GM21529 (cell line): ENCODE measurements around the gene AFM.
"Not testable (repeated sequence)": the region's sequence is repeated elsewhere in the genome, so short reads cannot be mapped to it uniquely, and the experiment has no call there.

Experiments
- ATAC-seq: cut with Tn5 transposase; IDR thresholded peaks from one replicate; pipeline ENCODE4 v1.9.1; 2021; ENCODE audit not compliant: unreplicated experiment

AFM gene

DNA sequence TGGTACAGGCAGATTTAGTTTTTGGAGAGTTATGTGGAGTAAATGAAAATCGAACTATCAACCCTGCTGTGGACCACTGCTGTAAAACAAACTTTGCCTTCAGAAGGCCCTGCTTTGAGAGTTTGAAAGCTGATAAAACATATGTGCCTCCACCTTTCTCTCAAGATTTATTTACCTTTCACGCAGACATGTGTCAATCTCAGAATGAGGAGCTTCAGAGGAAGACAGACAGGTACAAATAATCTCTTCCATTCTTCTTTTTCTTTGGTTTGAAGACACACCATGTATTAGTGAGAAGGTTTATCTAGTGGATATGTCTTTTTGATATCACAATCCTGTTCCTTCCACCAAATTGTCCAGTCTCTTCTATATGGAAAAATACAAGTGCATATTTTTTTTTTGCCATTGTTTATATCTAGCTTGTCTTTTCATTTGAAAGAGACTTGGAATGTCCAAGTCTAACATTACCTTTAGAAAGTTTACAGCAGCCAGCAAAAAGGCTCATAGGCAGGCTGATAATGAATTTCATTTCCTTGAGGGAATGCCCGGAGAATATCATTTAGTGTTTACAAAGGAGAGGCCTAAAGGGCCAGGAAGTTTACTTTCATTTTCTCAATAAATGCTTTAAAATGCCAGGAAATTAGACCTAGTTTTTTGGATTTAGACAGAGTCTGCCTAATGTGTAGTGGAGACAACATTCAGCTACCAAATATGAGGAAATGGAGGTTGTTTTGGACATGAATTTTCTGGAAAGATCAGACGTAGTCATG is 18.6 kb downstream of the AFM start:
- no peak for ATAC-seq

DNA sequence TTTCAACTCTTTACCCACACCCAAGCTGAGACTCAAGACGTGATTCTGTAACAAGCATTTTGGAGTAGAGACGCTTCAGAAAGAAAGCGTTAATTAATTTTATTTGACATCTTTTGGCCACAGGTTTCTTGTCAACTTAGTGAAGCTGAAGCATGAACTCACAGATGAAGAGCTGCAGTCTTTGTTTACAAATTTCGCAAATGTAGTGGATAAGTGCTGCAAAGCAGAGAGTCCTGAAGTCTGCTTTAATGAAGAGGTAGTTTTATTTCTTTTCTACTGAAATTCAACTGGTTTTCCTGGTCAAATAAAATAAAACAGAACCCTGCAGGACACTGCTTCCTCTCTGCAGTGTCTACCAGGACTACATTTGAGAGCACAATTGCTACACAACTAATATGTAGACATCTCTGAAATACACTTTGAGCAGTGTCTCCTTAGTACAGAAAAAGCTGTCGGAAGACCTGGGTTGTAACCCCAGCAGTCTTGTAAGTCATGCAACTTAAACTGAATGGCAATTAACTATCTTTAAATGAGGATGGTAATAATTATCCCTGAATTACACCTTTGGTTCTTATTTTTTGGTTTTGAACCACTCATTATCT is 20.2 kb downstream of the AFM start:
- no peak for ATAC-seq

DNA sequence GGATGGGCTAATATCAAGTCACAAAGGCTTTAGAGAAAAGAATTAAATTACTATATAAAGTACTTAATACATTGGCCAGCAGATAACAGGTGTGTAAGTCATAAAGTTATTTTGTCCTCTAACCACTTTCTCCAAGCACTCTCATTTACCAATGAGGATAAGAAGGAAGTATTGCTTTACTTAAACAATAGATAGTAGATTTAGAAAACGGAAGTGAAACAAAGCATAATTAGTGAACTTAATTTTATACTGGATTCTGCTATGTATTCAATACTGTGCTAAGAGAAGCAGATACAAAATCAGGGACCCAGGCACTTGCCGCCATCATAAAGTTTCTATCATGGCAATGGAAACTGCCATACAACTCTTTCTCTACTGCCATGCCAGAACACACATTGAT is 24.0 kb downstream of the AFM start:
- ATAC-seq = no peak

DNA sequence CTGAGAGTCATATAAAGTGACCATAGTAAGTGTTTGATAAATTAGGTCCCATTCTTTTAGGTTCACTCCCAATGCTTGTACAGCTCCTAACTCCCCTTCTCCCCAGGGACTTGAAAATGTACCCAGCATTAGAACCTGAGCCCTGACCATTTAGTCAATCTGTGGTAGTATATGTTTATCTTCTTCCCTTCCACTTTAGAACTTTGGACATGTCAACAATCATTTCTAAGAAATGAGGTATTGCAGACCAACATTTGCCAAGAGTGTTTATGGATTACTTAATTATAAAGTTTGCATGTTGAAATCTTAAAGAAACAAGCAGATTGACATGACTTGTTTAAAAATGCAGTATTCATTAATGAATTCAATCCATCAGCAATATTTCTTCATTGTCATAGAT is 26.0 kb downstream of the AFM start:
- ATAC-seq = no peak

DNA sequence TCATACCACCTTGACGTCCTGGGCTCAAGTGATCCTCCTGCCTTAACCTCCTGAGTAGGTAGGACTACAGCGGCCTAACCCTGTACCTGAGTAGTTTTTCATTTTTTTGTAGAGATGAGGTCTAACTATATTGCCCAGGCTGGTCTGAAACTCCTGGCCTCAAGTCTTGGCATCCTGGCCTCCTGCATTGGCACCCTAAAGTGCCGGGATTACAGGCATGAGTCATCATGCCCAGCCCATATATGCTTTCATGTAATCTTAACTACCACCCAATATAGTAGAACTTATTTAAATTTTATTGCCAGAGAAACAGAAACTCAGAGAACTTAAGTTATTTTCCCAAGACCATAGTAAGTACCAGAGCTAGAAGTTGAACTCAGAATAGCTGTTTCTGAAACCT is 27.1 kb downstream of the AFM start:
- ATAC-seq = no peak

DNA sequence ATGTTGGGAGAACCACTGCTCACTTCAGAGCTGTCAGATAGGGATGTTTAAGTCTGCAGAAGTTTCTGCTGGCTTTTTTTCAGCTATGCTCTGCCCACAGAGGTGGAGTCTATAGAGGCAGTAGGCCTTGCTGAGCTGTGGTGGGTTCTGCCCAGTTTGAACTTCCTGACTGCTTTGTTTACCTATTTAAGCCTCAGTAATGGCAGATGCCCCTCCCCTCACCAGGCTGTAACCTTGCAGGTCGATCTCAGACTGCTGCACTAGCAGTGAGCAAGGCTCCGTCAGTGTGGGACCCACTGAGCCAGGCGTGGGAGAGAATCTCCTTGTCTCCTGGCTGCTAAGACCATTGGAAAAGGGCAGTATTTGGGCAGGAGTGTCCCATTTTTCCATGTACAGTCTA is 36.8 kb downstream of the AFM start:
- no peak for ATAC-seq

DNA sequence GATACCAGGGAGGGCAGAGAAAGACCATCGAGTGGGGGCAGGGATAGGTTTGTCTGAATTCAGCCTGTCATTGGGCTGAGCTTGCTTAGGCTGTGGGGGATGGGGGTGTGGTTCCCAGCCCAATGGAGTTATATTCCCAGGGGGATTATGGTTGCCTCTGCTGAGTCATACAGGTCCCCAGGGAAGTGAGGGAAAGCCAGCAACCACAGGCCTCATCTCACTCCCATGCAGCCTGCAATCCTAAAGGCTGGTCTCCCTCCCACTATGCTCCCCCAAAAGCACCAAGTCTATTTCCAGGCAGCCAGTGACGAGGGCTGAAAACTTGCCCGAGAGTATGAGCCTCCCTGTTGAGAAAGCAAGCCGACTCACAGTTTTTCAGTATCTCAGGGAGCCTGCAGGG is 39.3 kb downstream of the AFM start:
- no peak for ATAC-seq

DNA sequence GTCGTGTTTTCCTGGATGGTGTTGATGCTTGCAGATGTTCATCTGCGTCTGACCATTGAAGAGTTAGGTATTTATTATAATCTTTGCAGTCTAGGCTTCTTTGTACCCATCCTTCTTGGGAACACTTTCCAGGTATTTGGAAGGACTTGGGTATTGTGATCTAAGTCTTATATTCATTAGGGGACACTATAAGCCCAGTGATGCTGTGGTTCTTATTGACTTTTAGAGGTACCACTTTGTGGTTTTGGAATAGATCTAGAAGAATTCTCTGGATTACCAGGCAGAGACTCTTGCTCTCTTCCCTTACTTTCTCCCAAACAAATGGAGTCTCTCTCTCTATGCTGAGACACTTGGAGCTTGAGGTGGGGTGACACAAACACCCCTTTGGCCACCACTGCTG is 41.6 kb downstream of the AFM start:
- no peak for ATAC-seq

DNA sequence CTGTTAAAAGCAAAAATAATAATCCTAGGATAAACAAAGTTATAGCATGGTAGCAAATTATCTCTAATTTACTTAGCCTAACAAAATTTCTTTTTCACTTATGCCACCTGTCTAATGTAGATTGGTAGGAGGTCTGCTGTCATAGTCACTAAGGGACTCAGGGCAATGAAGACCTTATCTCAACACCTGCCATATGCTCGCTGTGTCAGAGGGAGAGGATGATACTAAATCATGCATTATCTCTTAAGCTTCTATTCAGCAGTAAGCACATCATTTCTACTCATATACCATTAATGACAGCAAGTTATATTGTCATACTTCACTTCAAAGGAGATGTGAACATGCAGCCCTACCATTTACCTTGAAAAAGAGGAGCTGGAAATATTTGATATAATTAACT is 44.1 kb downstream of the AFM start:
- ATAC-seq = no peak

DNA sequence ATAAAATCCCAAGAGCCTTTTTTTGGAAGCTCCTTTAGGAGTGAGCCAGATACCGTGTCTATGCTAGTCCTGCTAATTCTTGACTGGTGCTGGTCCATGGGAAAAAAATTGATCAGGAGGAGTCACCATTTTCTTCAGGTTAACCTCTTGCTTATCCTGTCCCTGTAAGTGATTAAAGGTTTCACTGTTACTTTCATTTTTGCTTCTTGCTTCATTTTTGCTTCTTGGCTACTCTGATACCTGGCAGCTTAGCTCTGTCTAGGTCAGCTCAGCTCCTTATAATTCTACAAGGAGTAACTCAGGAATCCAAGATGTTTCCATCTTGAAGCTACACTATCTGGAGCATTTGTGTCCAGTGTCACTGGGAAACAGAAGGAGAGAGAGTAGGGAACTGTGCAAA is 45.7 kb downstream of the AFM start:
- no peak for ATAC-seq

DNA sequence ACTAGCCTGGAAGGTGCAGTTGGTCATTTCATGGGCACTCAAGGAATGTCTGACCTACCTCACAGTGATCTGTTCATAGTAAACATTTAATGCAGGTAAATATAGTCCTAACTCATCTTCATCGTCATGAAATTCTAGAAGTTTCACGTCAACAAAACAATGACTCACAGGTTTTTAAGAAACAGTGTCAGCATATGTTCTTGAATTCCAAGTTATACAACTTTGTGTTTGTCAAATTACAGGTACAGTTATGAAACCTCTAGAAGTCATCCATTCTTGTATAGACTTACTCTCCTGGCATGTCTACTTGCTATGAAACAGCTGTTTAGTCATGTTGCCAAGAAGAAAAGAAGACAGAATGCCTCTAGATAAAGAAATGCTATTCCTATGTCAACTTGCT is 46.6 kb downstream of the AFM start:
- no peak for ATAC-seq

DNA sequence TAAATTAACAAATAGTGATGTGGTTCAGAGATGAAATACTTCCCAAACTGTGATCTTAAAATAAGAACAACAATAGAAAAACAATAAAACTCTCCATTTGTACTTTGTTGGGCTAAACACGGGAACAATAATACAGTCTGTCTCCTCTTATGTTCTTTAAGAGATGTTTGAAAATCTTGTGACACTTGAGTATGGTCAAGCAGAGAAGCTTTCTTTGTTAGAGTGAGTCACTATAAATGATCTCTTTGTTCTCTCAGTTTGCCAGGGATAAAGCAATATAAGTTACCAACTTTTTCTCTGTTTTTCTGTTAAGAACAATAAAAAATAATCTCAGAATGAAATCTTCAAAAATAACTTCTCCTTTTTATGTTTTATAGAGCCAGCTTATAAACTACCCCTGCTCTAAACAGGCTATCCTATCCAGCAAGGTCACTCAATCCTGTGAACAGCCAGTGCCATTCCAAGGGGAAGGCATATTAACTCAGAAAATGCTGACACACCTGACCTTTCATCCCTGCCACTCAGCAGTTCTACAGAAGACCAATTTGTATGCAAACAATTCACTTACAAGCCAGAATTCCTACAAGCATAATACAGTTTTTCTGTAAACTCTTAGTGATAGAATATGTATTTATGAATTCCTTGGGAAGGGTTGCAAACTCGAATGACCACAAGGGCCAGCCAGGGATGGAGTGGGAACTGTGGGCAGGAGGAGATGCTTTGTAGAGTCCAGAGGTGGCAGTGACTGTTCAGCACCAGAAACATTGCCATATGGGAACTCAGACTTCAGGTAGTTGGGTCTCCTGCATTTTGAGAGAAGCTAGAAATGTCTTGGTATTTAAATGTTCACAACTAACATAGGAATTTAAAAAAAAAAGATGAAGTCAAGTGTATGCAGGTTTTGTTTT is 52.2 kb downstream of the AFM start:
- ATAC-seq = no peak

DNA sequence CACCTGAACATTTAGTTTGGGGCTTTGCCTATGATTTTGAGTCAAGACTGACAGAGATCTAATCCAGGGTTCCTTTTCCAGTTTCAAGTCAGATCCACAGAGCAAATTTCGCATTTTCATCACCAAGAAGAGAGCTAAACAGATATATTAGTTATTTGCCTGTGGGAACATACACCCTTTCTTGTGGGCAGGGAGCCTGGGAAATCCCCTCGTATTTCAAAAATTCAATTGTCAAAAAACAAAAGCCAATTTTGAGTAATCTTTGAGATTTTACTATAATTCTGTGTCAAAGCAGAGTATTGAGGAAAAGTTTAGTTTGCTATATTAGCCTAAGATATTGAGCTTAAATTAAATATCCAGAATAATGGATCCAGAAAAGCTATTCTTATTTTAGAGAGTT is 56.6 kb downstream of the AFM start:
- no peak for ATAC-seq

DNA sequence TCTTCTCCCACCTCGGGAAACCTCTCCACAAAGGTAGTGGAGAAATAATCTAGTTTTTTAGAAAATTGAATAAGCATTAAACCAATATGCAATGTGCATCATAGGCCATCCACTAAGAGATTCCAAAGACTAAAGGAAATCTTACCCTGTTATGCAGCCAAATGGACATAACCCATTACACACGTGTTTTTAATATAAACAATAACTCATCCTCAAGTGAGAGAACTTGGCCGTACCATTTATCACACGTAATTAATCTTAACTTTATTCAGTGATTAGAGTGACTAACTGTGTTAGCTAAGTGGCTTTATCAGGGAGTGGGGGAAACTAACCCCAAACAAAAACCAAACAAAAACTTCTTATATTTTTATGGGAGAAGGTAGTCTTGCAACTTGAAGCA is 57.8 kb downstream of the AFM start:
- no peak for ATAC-seq

DNA sequence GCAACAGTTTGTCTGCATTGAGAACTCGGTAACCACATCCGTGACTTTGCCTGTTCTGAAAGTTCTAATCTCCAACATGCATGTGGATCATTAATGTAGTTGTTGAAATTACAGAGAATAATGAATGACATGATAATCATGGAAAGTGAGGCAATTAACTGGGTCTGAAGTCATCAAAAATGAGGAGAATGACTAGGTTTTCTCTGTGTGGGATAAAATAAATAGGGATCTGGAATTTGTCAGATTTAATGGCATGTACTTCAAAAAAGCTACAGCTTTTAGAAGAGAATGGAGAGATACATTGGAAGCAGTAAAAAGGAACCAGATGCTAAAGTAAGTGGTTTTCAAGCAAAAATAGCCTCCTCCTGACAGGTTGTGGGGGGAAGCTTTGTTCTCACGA is 59.3 kb downstream of the AFM start:
- ATAC-seq = no peak

DNA sequence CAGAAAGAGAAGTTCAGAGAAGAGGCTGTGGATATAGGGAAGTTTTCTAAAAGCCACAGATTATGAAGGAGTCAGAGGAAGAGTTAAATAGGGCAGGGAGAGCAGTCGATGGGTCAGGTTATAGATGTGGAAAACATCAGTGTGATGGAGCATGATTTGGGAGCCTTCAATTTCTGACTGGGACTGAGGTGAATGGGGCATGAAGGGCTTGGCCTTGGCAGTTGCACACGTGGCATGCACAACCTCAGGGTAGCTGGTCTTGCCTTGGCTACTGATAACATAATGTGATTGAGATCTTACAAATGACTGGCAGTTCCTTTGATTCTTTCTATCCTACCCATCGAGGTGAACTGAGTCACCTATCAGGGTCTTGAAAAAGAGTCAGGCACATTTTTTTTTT is 59.7 kb downstream of the AFM start:
- no peak for ATAC-seq

DNA sequence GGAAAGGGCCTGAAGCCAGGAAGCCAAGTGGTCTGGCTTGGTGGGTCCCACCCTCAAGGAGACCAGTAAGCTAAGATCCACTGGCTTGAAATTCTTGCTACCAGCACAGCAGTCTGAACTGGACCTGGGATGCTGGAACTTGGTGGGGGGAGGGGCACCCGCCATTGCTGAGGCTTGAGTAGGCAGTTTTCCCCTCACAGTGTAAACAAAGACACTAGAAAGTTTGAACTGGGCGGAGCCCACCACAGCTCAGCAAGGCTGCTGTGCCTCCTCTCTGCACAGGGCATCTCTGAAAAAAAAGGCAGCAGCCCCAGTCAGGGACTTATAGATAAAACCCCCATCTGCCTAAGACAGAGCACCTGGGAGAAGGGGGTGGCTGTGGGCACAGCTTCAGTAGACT is 63.1 kb downstream of the AFM start:
- ATAC-seq = no peak

DNA sequence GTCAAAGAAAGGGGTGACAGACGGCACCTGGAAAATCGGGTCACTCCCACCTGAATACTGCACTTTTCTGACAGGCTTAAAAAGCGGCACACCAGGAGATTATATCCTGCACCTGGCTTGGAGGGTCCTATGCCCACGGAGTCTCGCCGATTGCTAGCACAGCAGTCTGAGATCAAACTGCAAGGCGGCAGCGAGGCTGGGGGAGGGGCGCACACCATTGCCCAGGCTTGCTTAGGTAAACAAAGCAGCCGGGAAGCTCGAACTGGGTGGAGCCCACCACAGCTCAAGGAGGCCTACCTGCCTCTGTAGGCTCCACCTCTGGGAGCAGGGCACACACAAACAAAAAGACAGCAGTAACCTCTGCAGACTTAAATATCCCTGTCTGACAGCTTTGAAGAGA is 69.3 kb downstream of the AFM start:
- ATAC-seq = not testable (repeated sequence)
